ENCODE measurements around the gene NAPSA. TPM values are rescaled to one million over a fixed set of nuclear protein-coding genes. Genes with fewer than 3 reads are reported as not detected.

The NAPSA gene
- polyA plus RNA-seq, 1 donor (not counting 4 experiments of a cell fraction or from before 2014, with no cell fraction given): 0.94 TPM

DNA sequence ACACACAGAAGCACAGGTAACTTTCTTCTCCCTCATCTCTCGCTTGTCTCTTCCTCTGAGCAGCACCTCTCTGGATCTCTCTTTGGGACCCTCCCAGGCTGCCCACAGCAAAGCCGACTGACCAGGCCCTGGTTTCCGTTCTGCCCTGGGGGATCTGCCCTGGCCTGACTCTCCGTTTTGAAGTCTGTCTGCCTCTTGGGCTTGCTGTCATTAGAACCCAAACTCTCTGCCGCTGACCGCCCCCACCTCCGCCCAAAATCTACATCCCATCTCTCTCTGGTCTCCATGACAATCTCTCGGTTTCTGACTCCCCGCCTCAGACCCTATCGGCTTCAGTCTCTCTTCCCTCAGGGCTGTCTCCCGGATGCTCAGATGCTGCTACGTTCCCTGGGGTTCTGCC, 43.2 kb downstream of the NAPSA start:
- DNase-seq (ENCODE audit: low read depth, low spot score) (no peak), FAIRE-seq (no peak)
- H3K36me3 ChIP-seq (ENCODE audit: control insufficient read depth in 2 of 2, extremely low read depth in 1 of 2, insufficient read depth in 2 of 2, low read length in 2 of 2): no peaks in the 10 kb centered on the region
- H3K4me2 ChIP-seq (ENCODE audit: control insufficient read depth, extremely low read depth, insufficient read depth, low read depth, low read length): no peak overlapping the region
- no peak overlapping the region for H3K27ac ChIP-seq (ENCODE audit: control insufficient read depth, insufficient read depth, low read length)
- no peaks in the 10 kb centered on the region for H3K79me2 ChIP-seq (ENCODE audit: control insufficient read depth, insufficient read depth, low read length)
- H3K9me1 ChIP-seq (ENCODE audit: control insufficient read depth, extremely low read depth, insufficient read depth, low read length): no peaks in the 10 kb centered on the region
- TF ChIP-seq EZH2 (IDR thresholded peaks at IDR 0.05; ENCODE audit: low read length): no peak
- TF ChIP-seq, protein P1, sequence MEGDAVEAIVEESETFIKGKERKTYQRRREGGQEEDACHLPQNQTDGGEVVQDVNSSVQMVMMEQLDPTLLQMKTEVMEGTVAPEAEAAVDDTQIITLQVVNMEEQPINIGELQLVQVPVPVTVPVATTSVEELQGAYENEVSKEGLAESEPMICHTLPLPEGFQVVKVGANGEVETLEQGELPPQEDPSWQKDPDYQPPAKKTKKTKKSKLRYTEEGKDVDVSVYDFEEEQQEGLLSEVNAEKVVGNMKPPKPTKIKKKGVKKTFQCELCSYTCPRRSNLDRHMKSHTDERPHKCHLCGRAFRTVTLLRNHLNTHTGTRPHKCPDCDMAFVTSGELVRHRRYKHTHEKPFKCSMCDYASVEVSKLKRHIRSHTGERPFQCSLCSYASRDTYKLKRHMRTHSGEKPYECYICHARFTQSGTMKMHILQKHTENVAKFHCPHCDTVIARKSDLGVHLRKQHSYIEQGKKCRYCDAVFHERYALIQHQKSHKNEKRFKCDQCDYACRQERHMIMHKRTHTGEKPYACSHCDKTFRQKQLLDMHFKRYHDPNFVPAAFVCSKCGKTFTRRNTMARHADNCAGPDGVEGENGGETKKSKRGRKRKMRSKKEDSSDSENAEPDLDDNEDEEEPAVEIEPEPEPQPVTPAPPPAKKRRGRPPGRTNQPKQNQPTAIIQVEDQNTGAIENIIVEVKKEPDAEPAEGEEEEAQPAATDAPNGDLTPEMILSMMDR (optimal IDR thresholded peaks at IDR 0.05 in 1 of 3, IDR thresholded peaks at IDR 0.05 in 1 of 3, conservative IDR thresholded peaks at IDR 0.05 in 1 of 3; ENCODE audit: extremely low read depth in 1 of 3, insufficient read depth in 2 of 3, low read length in 3 of 3): no peak
- dilution Hi-C loops (cut with MboI; ENCODE audit: extremely low pct_ligation_motif_present, low sequenced_read_pairs): no loop called here
- H3K9me3 ChIP-seq (ENCODE audit: control insufficient read depth, low read depth, low read length): no peaks in the 10 kb centered on the region
- H2AFZ ChIP-seq (ENCODE audit: control insufficient read depth, low read length): no peak overlapping the region
- no peak overlapping the region for H3K4me3 ChIP-seq (ENCODE audit: control insufficient read depth in 2 of 3, extremely low read depth in 1 of 3, insufficient read depth in 2 of 3, low read depth in 1 of 3, low read length in 3 of 3)
- H4K20me1 ChIP-seq (ENCODE audit: control insufficient read depth, extremely low read depth, insufficient read depth, low read length): no peaks in the 10 kb centered on the region
- no peaks in the 10 kb centered on the region for H3K4me1 ChIP-seq (ENCODE audit: control insufficient read depth, extremely low read depth, insufficient read depth, low read length)
- no peak overlapping the region for H3K9ac ChIP-seq (ENCODE audit: control insufficient read depth, extremely low read depth, insufficient read depth, low read length)
- H3K27me3 ChIP-seq (ENCODE audit: control insufficient read depth, extremely low read depth, insufficient read depth, low read length): peaks cover 16% of the 10 kb centered on the region

DNA sequence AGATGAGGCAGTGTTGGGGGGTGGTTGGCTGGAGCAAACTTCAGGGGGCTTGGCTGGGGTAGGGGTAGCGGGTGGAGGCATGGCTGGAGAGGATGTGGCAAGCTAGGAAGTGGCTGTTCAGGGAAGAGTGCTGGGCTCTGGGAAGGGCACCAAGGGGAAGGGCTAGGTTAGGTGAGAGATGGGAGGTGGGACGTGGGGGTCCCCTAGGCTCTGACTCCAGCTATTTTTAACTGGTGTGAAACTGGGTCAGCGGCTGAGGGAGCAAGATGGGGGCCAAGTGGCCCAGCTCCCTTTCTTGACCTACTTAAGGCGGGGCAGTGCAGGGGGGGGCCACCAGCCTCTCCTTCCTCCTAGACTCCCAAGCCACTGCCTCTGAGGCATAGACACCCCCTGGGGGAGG, 43.6 kb downstream of the NAPSA start:
- no peaks in the 10 kb centered on the region for H3K79me2 ChIP-seq (ENCODE audit: control insufficient read depth, insufficient read depth, low read length)
- H3K9me1 ChIP-seq (ENCODE audit: control insufficient read depth, extremely low read depth, insufficient read depth, low read length): no peaks in the 10 kb centered on the region
- dilution Hi-C loops (cut with MboI; ENCODE audit: extremely low pct_ligation_motif_present, low sequenced_read_pairs): no loop called here
- H3K36me3 ChIP-seq (ENCODE audit: control insufficient read depth in 2 of 2, extremely low read depth in 1 of 2, insufficient read depth in 2 of 2, low read length in 2 of 2): no peaks in the 10 kb centered on the region
- H3K4me3 ChIP-seq (ENCODE audit: control insufficient read depth in 2 of 3, extremely low read depth in 1 of 3, insufficient read depth in 2 of 3, low read depth in 1 of 3, low read length in 3 of 3): no peak overlapping the region
- DNase-seq (ENCODE audit: low read depth, low spot score) (no peak), FAIRE-seq (no peak)
- H3K9ac ChIP-seq (ENCODE audit: control insufficient read depth, extremely low read depth, insufficient read depth, low read length): no peak overlapping the region
- H3K27ac ChIP-seq (ENCODE audit: control insufficient read depth, insufficient read depth, low read length): no peak overlapping the region
- no peaks in the 10 kb centered on the region for H4K20me1 ChIP-seq (ENCODE audit: control insufficient read depth, extremely low read depth, insufficient read depth, low read length)
- TF ChIP-seq, protein P1 (optimal IDR thresholded peaks at IDR 0.05 in 1 of 3, IDR thresholded peaks at IDR 0.05 in 1 of 3, conservative IDR thresholded peaks at IDR 0.05 in 1 of 3; ENCODE audit: extremely low read depth in 1 of 3, insufficient read depth in 2 of 3, low read length in 3 of 3): no peak
- no peak for TF ChIP-seq EZH2 (IDR thresholded peaks at IDR 0.05; ENCODE audit: low read length)
- H3K27me3 ChIP-seq (ENCODE audit: control insufficient read depth, extremely low read depth, insufficient read depth, low read length): peaks cover 12% of the 10 kb centered on the region
- H2AFZ ChIP-seq (ENCODE audit: control insufficient read depth, low read length): no peak overlapping the region
- H3K4me1 ChIP-seq (ENCODE audit: control insufficient read depth, extremely low read depth, insufficient read depth, low read length): no peaks in the 10 kb centered on the region
- no peaks in the 10 kb centered on the region for H3K9me3 ChIP-seq (ENCODE audit: control insufficient read depth, low read depth, low read length)
- no peak overlapping the region for H3K4me2 ChIP-seq (ENCODE audit: control insufficient read depth, extremely low read depth, insufficient read depth, low read depth, low read length)
